GM19372 (cell line): ENCODE results near the gene CHMP1A.

Source experiments
- ATAC-seq: cut with Tn5 transposase; IDR thresholded peaks from one replicate; pipeline ENCODE4 v1.9.1; 2021; ENCODE audit warnings: mild to moderate bottlenecking, low read depth, moderate library complexity; ENCODE audit not compliant: unreplicated experiment

CHMP1A gene

DNA sequence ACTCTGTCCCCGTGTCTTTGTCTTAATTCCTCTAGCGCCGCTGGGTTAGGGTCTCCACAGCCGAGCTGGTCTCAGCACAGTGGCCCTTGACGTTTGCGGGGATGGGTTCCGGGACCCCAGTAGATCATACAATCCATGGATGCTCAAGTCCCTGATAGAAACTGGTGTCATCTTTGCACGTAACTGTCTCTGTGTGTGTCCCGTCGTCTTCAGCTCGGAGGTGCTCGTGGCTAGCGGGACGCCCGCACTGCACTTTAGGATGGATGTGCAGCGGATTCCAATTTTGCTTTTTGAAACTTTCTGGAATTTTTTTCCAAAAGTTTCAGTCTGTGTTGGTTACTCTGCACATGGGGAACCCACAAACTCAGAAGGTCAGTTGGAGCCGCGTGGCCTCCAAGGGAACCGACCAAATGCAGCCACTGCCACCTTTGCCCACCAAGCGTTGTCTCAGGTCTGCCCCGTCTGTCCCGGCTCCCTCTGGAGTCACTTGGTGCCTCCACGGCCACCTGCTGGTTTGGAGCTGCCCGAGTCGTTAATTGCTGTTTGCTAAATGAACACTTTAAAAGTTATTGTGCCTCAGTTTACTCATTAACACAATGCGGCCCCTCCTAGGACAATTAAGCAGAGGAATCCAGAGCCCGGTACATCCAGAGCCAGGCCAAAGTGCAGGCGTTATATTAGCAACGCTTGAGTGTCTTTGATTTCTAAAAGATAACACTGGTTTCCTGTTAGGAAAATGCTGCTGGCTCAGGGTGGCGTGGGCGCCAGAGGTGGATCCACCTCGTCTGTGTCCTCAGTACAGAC lies 49.4 kb downstream of the CHMP1A start:
- no peak for ATAC-seq

DNA sequence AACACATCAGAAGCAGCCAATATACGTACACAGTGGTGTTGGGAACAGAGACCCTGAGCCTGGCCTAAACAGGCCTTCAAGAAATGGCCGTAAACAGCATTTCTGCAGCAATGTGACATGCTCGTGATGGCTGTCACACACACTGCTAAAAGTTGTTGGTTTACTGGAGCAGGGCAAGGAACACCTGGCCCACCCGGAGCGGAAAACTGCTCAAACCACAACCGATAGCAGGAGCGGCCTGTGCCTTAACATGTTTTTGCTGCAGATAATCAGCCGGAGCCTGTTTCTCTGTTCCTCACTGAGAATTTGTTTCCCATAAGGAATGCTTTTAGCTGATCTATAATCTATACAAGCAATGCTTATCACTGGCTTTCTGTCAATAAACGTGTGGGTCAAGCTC lies 50.1 kb downstream of the CHMP1A start:
- no peak for ATAC-seq

DNA sequence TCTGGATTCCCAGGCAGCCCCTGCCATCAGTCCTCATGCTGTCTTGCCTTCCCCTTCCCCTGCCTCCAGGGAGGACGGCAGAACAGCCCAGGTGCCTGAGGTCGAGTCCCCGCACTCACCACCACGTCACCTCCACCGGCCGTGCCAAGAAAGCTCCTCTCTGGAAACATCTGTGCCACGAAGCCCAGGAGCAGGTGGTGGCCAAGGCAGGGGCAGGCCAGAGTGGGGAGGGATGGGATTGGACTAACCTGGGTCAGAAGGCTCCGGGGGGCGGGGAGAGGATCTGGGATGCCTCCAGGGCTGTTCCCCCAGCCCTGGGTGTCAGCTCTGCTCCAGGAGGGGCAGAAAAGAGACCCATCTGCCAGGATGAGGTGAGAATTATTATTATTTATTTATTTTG lies 51.5 kb downstream of the CHMP1A start:
- no peak for ATAC-seq

DNA sequence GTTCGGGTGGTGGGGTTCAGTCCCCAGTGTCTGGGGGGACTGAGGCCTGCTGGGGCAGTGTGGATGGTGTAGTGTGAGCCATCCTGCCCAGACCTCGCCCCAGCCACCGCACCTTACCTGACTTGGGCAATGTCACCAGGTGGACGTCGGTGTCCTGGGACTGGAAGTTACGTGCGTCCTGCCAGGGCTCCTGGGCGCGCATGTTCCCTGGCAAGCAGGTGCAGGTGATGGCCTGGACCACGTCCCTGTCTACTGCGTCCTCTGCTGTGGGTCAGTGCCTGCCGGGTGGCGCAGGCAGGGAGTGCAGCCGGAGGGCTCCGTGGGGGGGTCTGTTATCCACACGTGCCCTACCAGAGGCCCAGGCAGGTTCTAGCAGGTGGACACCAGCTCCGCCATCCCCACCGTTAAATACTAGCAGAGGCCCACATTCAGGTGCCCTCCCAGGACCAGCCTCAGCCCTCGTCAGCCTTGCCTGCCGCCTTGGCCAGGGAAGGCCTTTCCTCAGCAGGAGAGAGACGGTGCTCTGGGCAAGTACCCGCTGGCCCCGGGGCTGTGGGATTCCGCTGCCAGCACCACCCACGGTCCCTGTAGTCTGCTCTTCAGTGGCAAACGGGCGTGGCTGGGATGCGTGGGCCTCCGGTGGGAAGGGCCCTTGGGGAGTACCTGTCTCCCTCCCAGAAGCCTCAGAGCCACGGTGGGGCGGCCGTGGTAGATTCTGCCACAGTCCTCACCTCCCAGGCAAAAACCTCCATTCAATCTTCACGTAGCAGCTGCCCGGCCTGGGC lies 52.1 kb downstream of the CHMP1A start:
- ATAC-seq: no peak

DNA sequence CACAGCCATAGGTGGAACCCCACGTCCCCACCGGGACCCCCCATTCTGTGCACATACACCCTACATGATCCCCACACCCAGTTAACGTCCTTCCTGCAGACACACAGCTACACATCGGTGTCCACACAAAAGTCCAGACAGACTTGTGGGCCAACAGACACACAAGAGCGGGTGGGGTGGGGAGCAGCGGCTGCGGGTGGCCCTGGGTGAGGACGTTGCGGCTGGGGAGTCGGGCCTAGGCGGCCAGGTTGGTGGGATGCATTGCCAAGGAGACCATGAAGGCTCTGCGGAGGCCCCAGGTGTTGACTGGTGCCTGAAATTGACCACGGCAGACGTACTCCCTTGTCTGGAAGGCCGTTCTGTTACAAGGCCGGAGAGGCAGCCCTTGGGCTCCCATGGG lies 52.7 kb downstream of the CHMP1A start:
- no peak for ATAC-seq

DNA sequence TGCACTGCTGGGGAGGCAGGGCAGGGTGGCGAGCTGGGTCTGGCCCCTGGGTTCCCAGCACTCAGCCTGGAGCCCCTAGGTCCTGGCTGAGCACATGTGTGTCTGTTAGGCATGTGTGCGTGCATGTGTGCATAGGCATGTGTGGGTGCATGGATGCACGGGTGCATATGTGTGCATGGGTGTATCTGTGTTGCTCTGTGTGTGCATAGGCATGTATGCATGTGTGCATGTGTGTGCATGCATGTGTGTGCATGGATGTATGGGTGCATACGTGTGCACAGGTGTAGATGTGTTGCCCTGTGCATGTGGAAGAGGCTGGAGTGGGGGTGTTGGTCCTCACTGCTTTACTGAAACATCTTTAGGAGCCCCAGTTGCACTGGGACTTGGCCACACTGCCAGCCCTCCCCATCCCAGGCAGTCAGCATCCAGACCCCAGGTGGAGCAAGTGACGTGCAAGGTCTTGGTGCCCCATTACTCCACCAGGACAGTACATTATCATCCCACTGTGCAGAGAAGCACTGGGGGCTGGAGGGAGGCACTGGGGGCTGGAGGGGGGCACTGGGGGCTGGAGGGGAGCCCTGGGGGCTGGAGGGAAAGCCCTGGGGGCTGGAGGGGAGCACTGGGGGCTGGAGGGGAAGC lies 54.4 kb downstream of the CHMP1A start:
- ATAC-seq: no peak

DNA sequence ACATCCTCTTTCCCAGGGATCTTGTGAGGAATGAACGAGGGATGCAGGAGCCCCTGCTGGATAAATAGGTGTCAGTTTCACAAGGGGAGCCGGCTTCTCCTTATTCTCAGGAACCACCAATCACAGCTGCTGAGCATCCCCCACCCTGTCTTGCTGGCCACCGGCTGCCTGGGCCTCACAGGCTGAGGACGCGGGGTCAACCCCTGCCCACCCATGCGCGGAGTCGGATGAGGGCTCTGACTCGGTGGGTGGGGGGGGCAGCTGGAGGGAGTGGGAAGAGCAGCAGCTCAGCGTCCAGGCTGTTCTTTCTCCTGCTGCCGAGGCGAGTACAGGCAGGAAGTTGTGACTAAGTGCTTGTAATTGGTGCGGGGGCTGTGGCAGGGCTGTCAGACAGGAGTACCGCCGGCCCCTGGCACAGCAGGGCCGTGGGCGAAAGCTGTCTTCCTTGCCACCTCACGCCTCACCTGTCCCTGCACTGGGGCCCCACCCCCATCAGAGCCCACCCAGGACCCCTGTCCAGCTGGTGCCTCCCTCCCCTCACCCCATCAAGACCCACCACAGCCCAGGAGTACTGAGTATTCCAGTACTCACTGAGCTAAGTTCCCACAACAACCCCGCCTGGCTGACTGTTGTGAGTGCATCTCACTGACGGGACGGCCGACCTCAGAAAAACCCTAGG lies 55.1 kb downstream of the CHMP1A start:
- no peak for ATAC-seq

DNA sequence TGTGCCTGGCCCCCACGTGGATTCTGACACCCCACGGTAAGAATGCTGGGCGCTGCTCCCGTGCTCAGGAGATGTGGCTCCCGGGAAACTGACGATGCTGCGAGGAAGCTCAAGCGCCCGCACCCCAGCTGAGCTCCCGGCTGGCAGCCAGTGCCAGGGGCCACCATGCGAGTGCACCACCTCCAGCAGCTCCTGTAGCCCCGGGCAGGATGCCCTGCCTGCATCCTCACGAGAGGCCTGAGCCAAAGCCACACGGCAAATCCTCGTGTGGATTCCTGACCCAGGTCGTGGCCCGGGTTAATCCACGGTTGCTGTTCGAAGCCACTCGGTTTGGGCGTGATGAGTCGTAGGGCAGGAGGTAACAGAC lies 55.6 kb downstream of the CHMP1A start:
- no peak for ATAC-seq

DNA sequence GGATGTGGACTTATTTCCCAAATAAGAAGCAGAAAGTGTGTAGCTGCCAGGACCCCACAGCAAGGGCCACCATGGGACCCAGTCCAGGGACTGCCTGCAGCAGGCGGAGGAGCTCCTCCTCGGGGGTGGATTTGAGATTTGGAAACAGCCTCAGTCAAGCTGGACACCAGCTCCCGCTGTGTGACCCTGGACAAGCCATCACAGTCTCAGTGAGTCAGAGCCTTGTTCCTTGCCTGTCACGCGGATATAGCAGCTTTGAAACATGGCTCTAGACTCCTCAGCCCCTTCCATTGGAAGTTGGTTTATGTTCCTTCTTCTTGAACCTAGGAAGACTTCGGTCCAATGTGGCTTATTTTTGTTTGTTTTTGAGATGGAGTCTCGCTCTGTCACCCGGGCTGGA lies 56.6 kb downstream of the CHMP1A start:
- ATAC-seq: no peak

DNA sequence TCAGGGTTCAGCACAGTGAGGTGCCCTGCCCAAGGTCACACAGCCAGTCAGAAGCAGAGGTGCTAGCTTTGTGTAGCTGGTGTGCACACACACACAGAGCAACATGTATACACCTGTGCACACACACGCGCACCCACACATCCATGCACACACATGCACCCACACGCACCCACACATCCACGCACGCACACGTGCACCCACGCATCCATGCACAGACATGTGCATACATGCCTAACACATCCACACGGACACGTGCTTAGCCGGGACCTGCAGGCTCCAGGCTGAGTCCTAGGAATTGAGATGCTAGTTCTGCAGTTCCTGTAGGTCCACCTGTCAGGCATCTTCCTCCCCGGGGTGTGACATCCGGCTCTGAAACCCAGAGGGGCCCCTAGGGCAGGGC lies 57.1 kb downstream of the CHMP1A start:
- ATAC-seq: no peak

DNA sequence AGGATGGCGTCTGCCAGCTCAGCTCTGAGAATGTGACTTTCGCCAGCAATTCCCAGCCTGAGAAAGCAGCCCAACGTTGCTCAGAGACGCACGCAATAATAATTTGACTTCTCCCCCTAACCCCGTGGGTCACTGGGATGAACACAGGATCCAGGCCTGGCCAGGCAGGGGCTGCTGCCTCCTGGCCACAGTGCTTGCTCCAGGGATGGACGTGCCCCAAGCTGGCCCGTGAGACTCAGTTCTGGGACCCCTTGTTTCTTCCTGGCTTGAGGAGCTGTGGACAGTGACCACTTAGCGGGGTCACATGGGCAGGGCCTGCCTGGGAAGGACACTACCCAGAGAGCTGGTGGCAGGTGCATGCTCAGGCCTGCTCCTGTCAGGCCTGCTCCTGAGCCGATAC lies 57.6 kb downstream of the CHMP1A start:
- no peak for ATAC-seq

DNA sequence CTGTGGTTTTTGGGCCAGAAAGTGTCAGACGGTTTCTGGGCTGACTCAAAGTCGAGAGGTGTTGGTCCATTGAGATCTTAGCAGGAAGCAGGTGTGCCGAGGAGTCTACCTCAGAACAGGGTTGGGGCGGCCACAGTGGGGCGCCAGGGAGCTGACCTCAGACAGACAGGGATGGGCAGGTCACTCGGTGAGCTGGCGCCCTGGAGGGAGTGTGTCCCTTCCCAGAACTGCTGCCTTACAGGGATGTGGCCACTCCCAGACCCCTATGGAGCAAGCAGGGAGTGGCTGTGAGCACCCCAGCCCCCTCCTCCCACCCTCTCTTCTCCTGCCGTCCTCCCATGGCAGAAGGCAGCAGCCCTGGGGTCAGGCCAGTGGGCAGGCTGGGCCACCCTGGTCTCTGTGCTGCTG lies 58.1 kb downstream of the CHMP1A start:
- ATAC-seq: no peak

DNA sequence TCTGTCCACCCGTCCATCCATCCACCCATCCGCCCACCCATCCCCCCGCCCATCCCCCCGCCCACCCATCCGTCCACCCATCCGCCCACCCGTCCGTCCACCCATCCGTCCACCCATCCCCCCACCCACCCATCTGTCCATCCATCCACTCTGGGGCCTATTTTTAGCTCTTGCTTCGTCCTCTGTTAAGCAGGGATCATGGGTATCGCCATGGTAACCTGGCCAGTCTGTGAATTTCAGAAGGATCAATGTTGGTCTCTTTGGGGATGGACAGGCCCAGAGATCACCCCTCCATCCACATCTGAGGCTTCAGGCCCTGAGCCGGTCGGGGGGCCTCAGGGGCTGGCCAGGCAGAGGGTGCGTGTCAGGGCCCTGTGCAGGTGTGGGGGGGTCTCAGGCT lies 59.3 kb downstream of the CHMP1A start:
- no peak for ATAC-seq

DNA sequence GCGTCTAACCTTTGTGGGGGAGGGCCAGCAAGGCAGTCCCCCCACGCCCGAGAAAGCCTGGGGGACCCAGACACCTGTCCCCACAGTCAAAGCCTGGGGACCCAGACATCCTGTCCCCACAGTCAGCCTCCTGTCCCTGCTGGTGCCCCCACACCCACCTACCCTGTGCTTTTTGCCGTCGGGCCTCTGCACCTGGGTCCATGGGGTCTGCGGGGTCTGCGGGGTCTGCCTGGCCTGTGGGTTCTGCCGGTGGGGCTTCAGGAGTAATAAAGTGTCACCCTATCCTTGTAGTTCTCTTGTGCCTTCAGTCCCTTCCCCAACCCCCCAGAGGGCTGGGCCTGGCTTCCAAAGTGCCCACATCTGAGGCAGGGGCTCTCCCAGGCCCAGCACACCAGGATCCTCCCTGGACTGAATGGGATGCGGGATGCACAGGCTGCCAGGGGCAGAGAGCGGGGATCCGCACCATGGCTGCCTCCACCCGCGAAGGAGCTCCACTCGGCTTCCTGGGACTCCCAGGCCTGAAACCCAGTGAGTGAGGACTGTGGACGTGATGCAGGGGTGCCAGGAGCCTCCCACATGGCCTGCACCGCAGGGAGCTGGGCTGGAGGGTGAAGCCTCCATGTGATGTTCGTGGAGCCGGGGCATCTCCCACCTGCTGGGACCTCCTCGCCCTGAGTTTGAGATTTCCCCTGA lies 60.4 kb downstream of the CHMP1A start:
- ATAC-seq: no peak

DNA sequence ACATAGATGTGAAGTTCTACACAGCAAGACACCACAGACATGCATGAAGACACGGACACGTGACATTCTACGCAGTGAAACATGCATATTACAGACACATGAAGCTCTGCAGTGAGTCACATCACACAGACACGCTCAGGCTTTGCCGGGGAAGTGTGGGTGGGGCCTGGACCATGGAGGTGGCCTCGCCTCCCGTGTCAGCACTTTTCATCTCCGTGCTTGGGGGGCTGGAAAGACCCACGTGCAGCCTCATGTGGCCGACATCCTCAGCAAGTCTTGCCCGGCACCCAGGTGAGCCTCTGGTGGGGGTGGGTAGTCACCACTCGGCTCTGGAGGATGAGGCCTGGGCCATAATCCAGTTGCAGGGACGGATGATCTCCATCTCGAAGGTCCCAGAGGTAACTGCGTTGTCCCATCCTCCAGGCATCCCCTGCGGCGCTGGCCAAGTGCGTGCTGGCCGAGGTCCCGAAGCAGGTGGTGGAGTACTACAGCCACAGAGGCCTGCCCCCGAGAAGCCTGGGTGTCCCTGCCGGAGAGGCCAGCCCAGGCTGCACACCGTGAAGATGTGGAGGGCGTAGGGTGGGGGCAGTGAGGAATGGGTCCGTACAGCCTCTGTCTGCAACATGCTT lies 61.3 kb downstream of the CHMP1A start:
- ATAC-seq: no peak

DNA sequence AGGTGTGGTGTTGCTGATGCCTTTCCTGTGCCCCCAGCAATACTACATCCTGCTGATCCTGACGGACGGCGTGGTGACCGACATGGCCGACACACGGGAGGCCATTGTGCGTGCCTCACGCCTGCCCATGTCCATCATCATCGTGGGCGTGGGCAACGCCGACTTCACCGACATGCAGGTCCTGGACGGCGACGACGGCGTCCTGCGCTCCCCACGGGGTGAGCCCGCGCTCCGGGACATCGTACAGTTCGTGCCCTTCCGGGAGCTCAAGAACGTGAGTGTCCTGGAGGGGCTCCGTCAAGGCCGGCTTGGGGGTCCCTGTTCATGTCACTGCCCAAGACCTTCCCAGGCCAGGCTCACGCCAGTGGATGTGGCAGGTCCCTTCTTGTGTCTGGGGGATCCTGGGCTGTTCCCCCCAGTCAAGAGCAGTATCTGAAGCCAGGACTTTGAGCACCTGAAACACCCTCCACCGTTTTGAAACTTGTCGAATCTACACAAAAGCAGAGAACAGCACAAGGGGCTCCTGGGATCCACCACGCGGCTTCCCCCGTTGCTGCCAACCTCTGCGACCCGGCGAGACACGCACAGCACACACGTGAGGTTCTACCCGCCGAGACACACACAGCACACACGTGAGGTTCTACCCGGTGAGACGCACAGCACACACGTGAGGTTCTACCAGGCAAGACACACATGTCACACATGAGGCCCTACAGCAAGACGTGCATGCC lies 62.0 kb downstream of the CHMP1A start:
- ATAC-seq: no peak
